GM18498 (cell line): ENCODE results near the gene YBEY.
"Not testable (repeated sequence)": the region's sequence is repeated elsewhere in the genome, so short reads cannot be mapped to it uniquely, and the experiment has no call there.

Experiments
- ATAC-seq: cut with Tn5 transposase; IDR thresholded peaks from one replicate; pipeline ENCODE4 v1.9.1; 2021; ENCODE audit warnings: mild to moderate bottlenecking, moderate library complexity; ENCODE audit not compliant: unreplicated experiment

The YBEY gene

GRCh38 chr21:46299167-46299566 is 13.0 kb downstream of the YBEY start:
- no peak for ATAC-seq

GRCh38 chr21:46301759-46302158 is 15.6 kb downstream of the YBEY start:
- ATAC-seq, result no peak

- no peak for ATAC-seq
Measured at GRCh38 chr21:46304437-46304836, 18.3 kb downstream of the YBEY start.

- ATAC-seq, result no peak
Measured at GRCh38 chr21:46304955-46305354, 18.8 kb downstream of the YBEY start.

GRCh38 chr21:46307625-46308024 is 21.5 kb downstream of the YBEY start:
- no peak for ATAC-seq

- ATAC-seq, result no peak
Measured at GRCh38 chr21:46308431-46308830, 22.3 kb downstream of the YBEY start.

- ATAC-seq, result not testable (repeated sequence)
Measured at GRCh38 chr21:46310260-46310659, 24.1 kb downstream of the YBEY start.

GRCh38 chr21:46311568-46311967 is 25.4 kb downstream of the YBEY start:
- no peak for ATAC-seq

GRCh38 chr21:46312949-46313348 is 26.8 kb downstream of the YBEY start:
- ATAC-seq, result no peak

- no peak for ATAC-seq
Measured at GRCh38 chr21:46314441-46315020, 28.4 kb downstream of the YBEY start.

GRCh38 chr21:46316708-46317324 is 30.7 kb downstream of the YBEY start:
- ATAC-seq, result no peak

- ATAC-seq, result no peak
Measured at GRCh38 chr21:46317710-46318463, 31.7 kb downstream of the YBEY start.

GRCh38 chr21:46318464-46318845 is 32.3 kb downstream of the YBEY start:
- ATAC-seq, result no peak

GRCh38 chr21:46319186-46319585 is 33.0 kb downstream of the YBEY start:
- ATAC-seq, result no peak

- ATAC-seq, result no peak
Measured at GRCh38 chr21:46320331-46320801, 34.2 kb downstream of the YBEY start.

- no peak for ATAC-seq
Measured at GRCh38 chr21:46322351-46323226, 36.4 kb downstream of the YBEY start.

- ATAC-seq, result peak; percentile 3
Measured at GRCh38 chr21:46323227-46323709, 37.1 kb downstream of the YBEY start.

- ATAC-seq, result peak; percentile 78
Measured at GRCh38 chr21:46323710-46324389, 37.7 kb downstream of the YBEY start, which contains the start of the genes C21orf58 and PCNT. TSS of gene C21orf58 (minus strand) at chr21:46323870. CDS start at chr21:46322738, 1,132 bp downstream. TSS of gene PCNT (plus strand) at chr21:46324156. CDS start at chr21:46324229, 73 bp downstream.

- peak; percentile 67 for ATAC-seq
Measured at GRCh38 chr21:46324390-46325072, 38.4 kb downstream of the YBEY start.
